Esophagus squamous epithelium (tissue), 4 donors: ENCODE data around the gene ACTN4.

Experiments
- CTCF ChIP-seq, 6 experiments: fragments of 450-650 bp in 4 of 6; fragments of 200-600 bp in 2 of 6; sonication (generic) in 2 of 6; IDR thresholded peaks; one replicate each; pipeline ENCODE4 v1.5.1; 2016 to 2019; ENCODE audit warnings: antibody characterized with exemption in 6 of 6, mild to moderate bottlenecking in 4 of 6, moderate library complexity in 4 of 6
- POLR2A ChIP-seq, 4 donors: fragments of 450-650 bp; IDR thresholded peaks; one replicate each; pipeline ENCODE4 v1.6.1; 2017; ENCODE audit warnings: antibody characterized with exemption in 4 of 4, mild to moderate bottlenecking in 4 of 4, moderate library complexity in 3 of 4

GRCh38 chr19:38780443-38780842 lies 133.0 kb downstream of the ACTN4 start:
- TF ChIP-seq CTCF (IDR thresholded peaks at IDR 0.05) (no peak), POLR2A (IDR thresholded peaks at IDR 0.05) (no peak)
